Measurements from ENCODE around the gene MYO1A.

Gene MYO1A

DNA sequence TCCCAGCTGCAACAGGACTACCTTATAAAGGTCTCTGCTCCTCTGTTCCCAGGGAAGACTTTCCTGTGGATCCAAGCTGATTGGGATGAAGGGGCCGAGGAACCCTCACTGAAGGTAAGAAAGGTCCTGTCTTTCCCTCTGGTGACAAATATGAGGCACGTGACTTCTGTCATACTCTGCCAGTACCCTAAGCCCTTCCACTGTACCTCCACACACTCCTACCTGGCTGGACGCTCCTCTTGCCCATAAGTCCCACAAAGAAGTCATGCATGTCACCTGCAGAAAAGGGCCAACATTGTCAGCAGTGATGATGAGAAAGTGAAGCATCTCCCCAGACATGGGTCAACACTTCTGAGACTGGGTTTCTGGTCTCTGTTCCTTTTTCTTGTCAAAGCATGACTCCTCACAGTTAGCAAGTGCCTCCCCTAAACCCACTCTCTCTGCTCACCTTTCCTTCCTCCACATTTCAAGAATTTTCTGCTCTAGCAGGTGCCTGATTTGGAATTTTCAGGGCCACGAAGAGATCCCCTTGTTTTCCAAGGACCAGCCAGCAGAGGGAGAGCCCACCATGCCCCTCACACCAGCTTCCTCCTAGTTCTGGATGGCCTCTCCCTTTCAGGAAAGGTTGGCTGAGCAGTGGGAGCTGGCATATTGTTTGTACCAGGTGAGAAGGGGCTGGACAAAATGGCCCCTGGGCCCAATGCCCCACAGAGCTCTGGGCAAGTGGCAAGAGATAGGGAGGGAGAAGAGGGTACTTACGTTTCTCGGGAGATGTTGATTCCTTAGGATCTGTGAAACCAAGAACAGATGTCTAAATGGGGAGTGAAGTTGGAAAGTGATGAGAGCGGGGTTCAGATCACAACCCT, 37.1 kb downstream of the MYO1A start:
- no peak for DNase-seq (ENCODE audit: low read depth)

DNA sequence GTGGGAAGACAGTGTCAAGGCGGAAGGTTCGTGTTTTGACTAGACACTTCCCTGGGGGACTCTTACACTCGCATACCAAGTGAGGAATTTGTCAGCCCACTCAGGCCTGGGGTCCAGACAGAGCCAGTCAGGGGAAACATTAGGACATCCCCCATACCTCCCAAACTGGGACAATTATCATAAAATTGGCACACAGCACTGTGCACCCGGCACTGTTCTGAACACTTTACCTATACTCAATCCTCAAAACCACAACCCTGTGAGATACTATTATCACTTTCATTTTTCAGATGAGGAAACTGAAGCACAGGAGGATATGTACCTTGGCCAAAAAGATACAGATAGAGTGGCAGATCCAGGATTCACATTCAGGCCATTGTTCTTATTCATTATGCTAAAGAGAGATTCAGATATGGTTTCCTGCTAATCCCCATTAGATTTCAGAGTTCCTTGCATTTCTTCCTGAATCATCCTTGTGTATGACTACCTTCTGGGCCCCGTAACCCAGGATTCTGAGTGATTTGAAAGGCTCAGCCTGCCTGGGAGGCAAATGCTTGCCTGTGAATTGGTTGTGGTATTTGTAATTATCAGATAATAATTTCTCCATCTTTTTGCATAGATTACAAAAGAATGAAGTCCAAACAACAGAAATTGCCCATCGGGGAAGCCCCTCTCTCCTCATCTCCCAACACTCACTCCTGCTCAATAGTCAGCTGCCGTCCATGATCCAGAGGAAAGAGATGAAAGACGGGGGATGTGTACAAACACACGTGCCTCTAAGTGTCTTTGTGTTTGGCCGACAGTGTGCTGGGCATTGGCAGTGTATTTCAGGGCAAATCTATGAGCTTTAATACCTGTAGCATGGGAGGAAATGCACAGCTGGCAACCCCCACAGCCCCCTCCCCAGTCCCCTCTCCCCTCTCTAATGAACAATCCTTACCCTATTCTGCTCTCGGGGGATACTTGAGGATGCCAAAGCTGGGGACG, 38.2 kb downstream of the MYO1A start:
- DNase-seq (ENCODE audit: low read depth) = no peak

DNA sequence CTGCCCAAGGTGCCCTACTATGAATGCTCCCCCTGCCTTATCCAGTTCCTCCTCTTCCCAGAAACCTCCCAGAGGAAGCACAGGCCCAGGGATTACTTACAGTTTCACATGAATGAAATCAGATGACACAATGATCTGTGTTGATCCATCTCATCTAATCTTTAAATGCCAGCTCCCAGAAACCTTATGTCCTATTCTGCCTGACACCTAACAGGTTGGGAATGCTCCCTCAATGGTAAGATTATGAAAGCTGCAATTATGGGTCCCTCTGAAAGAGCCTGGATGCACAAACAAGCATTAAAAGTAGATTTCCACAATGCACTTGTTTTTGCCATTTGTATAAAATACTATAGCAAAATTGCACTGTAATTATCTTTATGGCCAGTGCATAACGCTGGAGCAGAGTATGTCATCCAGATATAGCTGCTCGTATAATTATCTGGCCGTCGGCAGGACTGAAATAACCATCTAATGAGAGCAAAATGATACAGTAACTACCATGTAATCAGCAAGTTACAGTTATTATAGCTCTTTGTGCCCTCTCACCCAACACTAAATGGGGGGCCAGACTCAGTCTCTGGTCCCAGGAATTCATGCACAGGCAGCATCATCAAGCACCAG, 39.2 kb downstream of the MYO1A start:
- no peak for DNase-seq (ENCODE audit: low read depth)

DNA sequence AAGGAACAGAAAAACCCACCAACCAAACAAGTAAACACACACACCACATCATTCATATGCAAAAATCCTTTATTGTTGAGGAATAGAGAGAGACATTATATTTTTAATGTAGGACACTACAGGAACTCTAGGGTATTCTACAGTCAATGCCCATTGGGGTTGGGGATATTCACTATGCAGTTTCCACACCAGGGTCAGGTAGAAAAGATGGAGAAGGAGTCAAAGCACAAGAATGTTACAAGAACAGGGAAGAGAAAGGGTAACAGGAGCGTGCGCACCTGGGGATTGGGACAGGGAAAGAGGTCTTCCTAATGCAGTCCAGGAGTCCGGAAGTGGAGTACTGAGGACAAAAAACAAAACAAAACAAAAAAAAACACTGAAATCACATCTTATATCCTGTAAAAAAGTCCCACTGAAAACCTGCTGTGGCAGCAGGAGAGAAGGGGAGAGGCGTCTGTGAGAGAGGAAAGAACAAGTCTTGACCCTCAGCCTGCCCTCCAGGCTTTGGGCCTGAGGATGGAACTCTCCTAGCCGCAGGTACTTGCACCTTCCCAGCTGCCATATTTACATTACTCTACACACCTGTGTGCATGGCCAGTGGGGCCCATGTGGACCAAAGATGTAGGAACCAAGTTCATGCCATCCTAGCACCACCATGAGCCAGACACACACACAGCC, 39.8 kb downstream of the MYO1A start:
- DNase-seq (ENCODE audit: low read depth) = no peak

DNA sequence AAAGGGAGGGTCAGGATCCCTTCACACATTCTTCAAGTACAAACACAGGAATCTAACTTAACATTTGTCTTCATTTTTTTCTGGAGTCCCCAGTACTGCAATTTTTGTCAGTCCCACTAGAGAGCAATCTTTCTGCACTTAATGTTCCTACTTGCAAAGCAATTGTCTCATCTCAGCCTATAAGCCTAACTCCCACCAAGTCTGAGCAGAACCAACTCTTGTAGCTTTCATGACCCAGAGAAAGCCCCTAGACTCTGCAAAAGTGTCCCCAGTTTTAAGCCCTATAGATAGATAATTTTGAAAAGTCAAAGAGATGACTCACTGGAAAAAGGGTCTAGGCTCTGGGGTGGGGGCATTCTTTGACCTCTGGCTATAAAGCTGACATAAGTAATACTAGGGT, 41.8 kb downstream of the MYO1A start:
- no peak for DNase-seq (ENCODE audit: low read depth)

DNA sequence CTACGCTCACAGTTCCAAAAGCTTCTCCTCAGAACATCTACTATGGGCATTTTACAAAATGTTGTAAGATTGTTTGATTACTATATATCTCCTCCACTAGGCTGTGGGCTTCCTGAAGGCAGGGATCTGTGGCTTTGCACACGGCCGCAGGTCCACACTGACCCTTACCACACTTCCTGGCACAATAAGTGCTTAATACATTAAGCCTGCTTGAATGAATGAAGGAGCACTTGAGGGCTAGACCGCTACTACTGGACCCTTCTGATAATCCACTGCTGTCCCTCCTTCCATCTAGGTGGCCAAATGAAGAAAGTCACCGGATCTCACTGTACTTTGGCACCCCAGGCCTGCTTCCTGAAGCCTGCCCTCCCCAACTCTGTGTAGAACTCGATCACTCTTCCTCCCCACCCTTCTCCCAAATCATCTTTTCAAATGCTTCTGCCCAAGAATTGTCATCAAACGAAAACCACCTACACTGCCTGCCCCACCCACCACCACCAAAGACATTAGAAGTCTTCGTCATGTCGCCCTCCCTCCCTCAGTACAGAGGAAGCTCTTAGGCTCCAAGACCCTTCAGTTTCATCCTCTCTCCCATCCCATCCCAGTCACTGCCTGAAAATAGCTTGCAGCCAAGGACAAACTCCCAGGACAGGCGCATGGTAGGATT, 43.0 kb downstream of the MYO1A start:
- no peak for DNase-seq (ENCODE audit: low read depth)

DNA sequence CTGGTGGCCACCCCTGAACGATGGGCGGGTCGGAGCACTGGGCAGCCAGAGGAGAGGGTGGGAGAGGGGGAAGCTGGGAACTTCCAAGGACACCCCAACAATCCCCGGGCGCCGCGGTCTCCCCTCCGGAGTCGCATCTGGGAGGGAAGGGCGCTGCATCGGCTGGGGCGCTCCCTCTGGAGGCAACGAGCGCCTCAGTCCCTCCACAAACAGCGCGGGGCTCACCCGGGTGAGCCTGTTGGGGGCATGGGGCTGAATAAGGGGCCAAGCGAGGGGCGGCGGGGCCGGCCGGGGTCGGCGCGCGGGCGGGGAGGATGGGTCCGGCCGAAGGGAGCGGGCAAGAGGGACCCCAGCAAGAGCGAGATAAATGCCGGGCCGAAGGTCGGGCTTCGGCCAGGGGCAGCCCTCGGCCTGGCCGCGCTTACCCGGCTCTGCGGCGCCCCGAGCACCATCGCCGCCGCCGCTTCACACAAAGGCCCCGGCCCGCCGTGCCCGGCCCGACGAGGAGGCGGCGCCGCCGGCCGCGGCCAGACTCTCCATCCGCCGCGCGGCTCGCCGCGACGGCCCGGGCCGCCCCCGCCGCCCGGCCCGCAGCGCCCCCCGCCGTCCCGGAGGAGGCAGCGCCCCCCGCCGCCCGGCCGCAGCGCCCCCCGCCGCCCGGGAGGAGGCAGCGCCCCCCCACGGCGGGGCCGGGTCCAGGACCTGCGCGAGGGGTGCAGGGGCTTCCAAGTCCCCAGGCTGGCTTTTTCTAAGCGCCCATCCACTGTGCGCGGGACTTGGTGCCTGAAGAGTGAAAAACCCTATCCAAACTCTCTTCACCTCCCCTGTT, 43.7 kb downstream of the MYO1A start, which contains the start of gene ZBTB39:
TSS of gene ZBTB39 (minus strand) at position 567 of the 829 bp plus-strand sequence. CDS start 1,629 bp downstream, outside the sequence.
- peak; percentile 55 for DNase-seq (ENCODE audit: low read depth)

DNA sequence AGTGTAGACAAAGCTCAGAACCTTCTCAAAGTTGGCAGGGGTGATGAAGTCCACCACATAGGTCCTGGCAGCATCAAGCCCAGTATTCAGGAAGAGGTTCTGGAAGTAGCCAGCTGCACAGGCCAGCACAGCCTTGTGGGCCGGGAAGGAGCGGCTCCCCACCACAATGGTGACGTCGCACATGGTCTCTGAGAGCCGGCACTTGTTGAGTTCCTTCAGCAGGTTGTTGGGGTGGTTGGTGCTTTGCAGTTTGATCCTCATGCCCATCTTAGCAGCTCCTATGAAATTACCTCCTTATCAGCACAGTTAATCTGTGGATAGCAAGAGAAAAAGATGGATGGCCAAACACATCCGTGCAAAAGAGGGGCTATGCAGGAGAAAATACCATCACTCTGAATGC, 45.3 kb downstream of the MYO1A start:
- no peak for DNase-seq (ENCODE audit: low read depth)

DNA sequence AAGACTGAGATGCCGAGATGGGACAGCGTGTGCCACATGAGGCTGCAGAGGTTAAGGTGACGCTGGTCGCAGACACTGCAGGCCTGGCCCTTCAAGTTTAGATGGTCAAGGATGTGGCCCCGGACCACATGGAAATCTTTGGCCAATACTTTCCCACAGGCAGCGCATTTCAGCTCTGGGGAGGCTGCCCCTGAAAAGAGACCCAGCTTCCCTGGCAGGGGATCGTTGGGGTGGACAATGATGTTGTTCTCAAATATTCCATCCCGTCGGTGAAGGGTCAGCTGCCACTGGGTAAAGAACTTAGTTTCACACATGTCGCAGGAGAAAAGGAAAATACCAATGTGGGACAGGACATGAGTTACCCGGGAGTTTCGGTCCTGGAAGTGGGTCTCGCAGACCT, 46.5 kb downstream of the MYO1A start:
- DNase-seq (ENCODE audit: low read depth) = no peak

DNA sequence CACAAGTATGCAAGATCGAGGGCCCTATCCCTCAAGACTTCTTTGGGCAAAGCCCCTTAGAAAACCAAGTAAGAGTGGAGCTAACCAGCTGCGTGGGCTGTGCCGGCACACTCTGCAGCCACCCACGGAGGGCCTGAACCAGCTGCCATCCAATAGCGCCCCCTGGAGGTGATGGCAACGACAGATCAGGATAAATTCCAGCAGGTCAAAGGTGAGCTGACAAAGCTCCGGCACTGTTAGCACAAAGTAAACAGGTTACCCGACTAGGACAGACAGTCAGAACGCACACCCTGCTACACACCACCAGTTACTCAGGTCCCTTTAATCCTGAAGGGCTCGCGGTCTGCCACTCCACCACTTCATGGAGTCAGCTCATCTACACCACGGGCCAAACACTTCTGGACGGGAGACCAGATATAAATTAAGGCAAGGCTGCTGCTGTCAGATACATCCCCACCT, 48.5 kb downstream of the MYO1A start:
- DNase-seq (ENCODE audit: low read depth) = peak; percentile 49

DNA sequence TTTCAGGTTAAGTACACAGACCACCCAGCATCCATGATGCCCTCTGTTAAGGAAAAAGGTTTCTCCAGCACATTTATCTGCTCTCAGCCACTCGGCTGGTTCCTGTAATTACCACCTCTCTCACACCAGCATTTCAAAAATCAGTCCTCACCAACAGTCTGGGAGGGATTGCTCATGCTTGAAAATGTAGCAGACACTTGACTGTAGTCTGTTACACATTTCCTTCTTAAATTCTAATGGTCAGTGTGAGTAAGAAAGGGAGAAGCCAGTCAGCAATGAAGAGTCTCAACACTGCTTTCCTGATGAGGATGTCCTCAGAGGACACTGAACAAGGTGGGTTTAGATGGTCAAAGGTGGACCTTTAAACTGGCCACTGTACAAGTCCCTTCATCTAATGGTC, 49.5 kb downstream of the MYO1A start:
- no peak for DNase-seq (ENCODE audit: low read depth)

DNA sequence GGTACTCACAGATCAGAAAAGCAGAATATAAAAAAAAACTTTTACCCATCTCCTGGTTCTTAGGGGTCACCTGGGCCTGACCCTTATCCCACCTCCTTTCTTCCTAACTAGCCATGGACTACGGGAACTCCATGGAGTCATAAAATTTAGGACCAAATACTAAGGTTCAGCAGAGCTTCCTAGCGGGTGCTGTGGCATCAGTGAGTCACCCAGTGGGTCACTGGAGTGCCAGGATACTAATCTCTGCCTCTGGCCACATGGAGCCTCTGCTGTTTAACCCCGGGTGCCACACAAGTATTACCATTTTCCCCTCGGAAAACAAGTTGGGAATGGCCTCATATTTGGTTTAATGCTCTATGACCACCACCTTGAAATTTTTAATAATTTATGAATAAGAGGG, 50.5 kb downstream of the MYO1A start:
- no peak for DNase-seq (ENCODE audit: low read depth)

DNA sequence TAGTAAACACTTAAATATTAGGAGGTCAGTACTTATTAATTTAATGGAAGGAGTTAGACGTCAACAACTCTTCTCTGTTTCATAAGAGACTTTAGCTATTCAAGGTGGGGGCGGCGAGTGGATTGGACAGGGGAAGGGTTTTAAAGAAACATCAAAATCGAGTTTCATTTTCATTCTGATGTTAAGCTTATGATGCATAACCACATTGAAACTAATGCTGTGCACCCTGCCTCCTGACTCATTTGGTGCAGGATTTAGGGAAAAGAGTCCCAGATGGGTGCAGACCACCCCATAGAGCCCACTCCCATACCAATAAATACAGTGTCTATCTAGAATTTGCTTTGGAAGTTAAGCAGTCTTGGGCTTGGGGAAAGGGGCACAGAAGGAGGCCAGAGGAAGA, 50.9 kb downstream of the MYO1A start:
- no peak for DNase-seq (ENCODE audit: low read depth)

DNA sequence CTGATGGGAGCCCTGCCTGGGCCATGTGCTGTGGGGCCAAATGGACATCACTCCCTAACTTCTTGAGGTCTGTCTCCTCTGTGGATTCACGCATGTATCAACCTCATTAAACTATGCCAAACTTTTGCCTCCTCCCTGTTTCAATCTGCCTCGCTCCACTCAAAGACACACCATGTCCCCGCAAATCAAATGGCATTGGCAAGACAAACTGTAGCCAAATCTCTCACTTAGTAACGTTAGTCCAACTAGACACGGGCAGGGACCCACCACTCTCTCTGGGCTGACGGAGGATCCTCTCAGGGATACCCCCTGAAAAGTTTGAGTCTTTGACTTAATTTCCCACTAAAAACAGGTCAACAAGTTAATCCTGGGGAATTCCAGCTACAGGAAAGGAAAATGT, 51.6 kb downstream of the MYO1A start:
- DNase-seq (ENCODE audit: low read depth) = no peak

DNA sequence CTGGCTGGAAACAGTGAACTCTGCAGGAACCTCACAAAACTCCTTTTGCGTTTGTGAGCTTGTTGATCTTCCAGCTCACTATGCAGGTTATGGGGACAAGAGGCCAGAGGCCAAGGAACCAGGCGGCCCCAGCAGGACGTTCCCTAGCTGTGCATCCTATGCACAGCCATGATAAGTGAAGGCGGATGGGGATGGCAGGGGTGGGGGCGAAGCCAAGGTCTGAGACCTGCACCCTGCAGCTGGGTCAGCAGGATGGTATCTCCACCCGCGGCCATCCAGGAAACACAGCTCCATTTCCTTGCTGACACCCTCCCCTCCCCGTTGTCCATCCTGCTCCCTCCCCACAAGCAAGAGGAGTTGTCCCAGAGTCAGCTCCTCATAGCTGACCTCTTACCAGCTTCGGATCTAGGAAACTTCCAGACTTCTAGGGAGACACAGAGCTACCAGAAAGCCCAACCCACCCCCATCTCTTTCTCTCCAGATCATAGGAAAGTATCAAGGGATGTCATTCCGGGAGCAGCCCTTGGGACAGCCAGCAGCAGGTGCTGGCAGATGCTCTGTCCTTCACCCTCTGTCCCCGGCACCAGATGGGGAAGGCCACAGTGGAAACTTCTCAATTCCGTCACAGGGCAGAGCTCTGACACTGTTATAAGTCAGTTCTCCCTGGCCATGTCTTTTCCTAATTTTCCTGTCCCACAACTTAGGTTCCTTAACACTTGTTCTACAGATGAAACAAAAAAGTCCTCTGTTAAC, 53.0 kb downstream of the MYO1A start:
- no peak for DNase-seq (ENCODE audit: low read depth)

DNA sequence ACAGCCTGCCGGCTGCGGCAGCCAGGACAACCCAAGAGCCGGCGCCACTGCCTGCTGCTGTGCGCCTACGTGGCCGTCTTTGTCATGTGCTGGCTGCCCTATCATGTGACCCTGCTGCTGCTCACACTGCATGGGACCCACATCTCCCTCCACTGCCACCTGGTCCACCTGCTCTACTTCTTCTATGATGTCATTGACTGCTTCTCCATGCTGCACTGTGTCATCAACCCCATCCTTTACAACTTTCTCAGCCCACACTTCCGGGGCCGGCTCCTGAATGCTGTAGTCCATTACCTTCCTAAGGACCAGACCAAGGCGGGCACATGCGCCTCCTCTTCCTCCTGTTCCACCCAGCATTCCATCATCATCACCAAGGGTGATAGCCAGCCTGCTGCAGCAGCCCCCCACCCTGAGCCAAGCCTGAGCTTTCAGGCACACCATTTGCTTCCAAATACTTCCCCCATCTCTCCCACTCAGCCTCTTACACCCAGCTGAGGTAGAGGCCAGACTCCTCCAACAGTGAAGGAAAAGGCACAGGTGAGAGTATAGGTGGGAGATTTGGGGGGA, 53.9 kb downstream of the MYO1A start:
- no peak for DNase-seq (ENCODE audit: low read depth)

DNA sequence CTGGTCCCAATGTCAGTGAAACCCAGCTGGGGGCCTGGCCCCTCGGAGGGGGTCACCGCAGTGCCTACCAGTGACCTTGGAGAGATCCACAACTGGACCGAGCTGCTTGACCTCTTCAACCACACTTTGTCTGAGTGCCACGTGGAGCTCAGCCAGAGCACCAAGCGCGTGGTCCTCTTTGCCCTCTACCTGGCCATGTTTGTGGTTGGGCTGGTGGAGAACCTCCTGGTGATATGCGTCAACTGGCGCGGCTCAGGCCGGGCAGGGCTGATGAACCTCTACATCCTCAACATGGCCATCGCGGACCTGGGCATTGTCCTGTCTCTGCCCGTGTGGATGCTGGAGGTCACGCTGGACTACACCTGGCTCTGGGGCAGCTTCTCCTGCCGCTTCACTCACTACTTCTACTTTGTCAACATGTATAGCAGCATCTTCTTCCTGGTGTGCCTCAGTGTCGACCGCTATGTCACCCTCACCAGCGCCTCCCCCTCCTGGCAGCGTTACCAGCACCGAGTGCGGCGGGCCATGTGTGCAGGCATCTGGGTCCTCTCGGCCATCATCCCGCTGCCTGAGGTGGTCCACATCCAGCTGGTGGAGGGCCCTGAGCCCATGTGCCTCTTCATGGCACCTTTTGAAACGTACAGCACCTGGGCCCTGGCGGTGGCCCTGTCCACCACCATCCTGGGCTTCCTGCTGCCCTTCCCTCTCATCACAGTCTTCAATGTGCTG, 54.6 kb downstream of the MYO1A start:
- no peak for DNase-seq (ENCODE audit: low read depth)

DNA sequence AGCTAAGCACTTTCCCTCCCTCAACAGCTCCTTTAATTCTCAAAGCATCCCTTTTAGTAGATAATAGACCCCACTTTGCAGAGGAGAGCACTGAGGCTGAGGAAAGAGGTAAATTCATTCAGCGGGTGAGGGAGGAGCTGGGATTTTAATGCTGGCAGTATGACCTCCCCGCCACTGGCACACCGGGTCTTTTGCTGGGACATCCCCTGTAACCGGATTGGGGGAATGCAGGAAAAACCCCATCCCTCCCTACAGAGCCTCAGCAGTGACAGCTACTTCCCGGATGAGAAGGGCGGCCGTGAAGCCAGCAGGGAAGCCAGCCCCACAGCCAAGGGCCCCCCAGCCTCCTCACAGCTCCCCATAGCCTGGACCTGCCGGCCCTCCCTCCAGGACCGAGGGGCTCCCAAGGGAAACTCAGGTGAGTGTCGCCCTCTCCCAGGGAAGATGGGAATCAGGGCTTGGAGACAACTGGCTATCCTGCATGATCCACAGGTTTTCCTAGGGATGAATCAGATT, 55.6 kb downstream of the MYO1A start:
- no peak for DNase-seq (ENCODE audit: low read depth)

All from activated gamma-delta T cell treated with anti-CD3 and anti-CD28 coated beads, Interleukin-2, amount 50 U/mL, for 16 hours (primary cell).